Stomach (tissue), 19 donors: ENCODE data around the gene ADGRG7. TPM values are rescaled to one million over a fixed set of nuclear protein-coding genes. Genes with fewer than 3 reads are reported as not detected.

Experiments
- DNase-seq, 2 donors: peaks; one replicate each; pipeline versions ENCODE4 v3.0.0 to v3.0.0-alpha.2; 2013 to 2019
- H3K27ac ChIP-seq, 5 donors: fragments of 200-600 bp in 4 of 5; sonication (generic) in 4 of 5; one replicate each; pipeline ENCODE4 v1.5.1; 2013 to 2019; ENCODE audit warnings: mild to moderate bottlenecking in 1 of 5, moderate library complexity in 1 of 5
- H3K27me3 ChIP-seq, 3 donors: fragments of 200-600 bp; sonication (generic); one replicate each; pipeline ENCODE4 v1.5.1; 2017 to 2019; ENCODE audit warnings: mixed run types in 1 of 3
- H3K36me3 ChIP-seq, 4 donors: fragments of 200-600 bp; sonication (generic); 1 replicate in 3 of 4; 2 replicates in 1 of 4; pipeline ENCODE4 v1.5.1; 2016 to 2019
- H3K4me1 ChIP-seq, 4 donors: fragments of 200-600 bp; sonication (generic); one replicate each; pipeline ENCODE4 v1.5.1; 2016 to 2019
- H3K4me3 ChIP-seq, 4 donors: fragments of 200-600 bp; sonication (generic) in 3 of 4; one replicate each; pipeline ENCODE4 v1.5.1; 2016 to 2019; ENCODE audit warnings: mild to moderate bottlenecking in 1 of 4
- H3K9me3 ChIP-seq, 4 donors: fragments of 200-600 bp; sonication (generic); one replicate each; pipeline ENCODE4 v1.5.1; 2016 to 2019
- EP300 ChIP-seq: sonication (generic); formaldehyde crosslinking; IDR thresholded peaks from one replicate; pipeline ENCODE4 v1.6.1; 2017; ENCODE audit warnings: antibody characterized with exemption
- POLR2A ChIP-seq, 4 donors: fragments of 450-650 bp; IDR thresholded peaks; one replicate each; pipeline ENCODE4 v1.6.1; 2016; ENCODE audit warnings: antibody characterized with exemption in 4 of 4, control low read depth in 2 of 4, mild to moderate bottlenecking in 1 of 4, moderate library complexity in 1 of 4
- POLR2AphosphoS5 ChIP-seq, 3 donors: sonication (generic); formaldehyde crosslinking; IDR thresholded peaks; one replicate each; pipeline ENCODE4 v1.6.1; 2016; ENCODE audit warnings: antibody characterized with exemption in 3 of 3
- WGBS, 5 donors: extraction: QIAGEN DNeasy Blood & Tissue Kit in 3 of 5; methylation state at CpG; one replicate each; pipeline versions ENCODE4 v1.1.5 to v1.1.7; 2013 to 2018; 5-methylcytosine and 5-hydroxymethylcytosine counted together
- intact Hi-C: fragments of 100-400 bp; cut with DNase I; formaldehyde crosslinking; loops from one replicate; pipeline ENCODE4 v1.15.1; 2023; ENCODE audit warnings: low total_unique reads
- long read RNA-seq, 10 donors: transcript quantifications; one replicate each; lab custom pipeline, GENCODE V29; 2026
- polyA plus RNA-seq, 3 donors: library from polyadenylated mRNA; stranded (reverse); fragments of 200-250 nt; gene quantifications; one replicate each; pipeline ENCODE4 v1.2.3, GENCODE V29; 2013
- total RNA-seq, 5 donors: library from RNA; depleted of rRNA; stranded (reverse); fragments of >200 nt; gene quantifications; one replicate each; pipeline versions ENCODE4 v1.1.0 to v1.2.3, GENCODE V29; 2014 to 2016
- TF ChIP-seq, protein P1 (sequence below), 7 experiments: fragments of 450-650 bp in 4 of 7; fragments of 200-600 bp in 3 of 7; sonication (generic) in 3 of 7; IDR thresholded peaks; one replicate each; pipeline ENCODE4 v1.5.1; 2016 to 2019; ENCODE audit warnings: antibody characterized with exemption in 7 of 7, control low read depth in 2 of 7, mild to moderate bottlenecking in 1 of 7
- donor health status: healthy with polysubstance abuse.
- donor health status: Bipolar disorder and iron deficiency.
- donor health status: healthy.

Gene ADGRG7
- total RNA-seq (1 to 10 TPM in 1 of 5 donors, not detected in 4; 5.1 TPM), polyA plus RNA-seq (not detected)
- long read RNA-seq, donor 1, result 0 reads
- long read RNA-seq, donor 2, result 0 reads
- long read RNA-seq, donor 3, result 0 reads
- long read RNA-seq, donor 4, result 0 reads
- long read RNA-seq, donor 5, result 0 reads
- long read RNA-seq, donor 6, result 0 reads
- long read RNA-seq, donor 7, partial matches to known transcripts, result 0 of 1 reads
- long read RNA-seq, donor 7, other reads (novel, unspliced or antisense), result 0 of 1 reads
- long read RNA-seq, donor 8, result 0 reads
- long read RNA-seq, donor 9, result 0 reads
- long read RNA-seq, donor 10, partial matches to known transcripts, result 0 of 1 reads
- long read RNA-seq, donor 10, other reads (novel, unspliced or antisense), result 0 of 1 reads

- 45 to 85% (median 61%) methylated on average over 2 of the region's 2 CpGs for WGBS, 5 donors
- H3K27ac ChIP-seq, result no peak within 1 kb of the TSS
- no peaks in the 10 kb centered on the region for H3K36me3 ChIP-seq
- no peak within 1 kb of the TSS for H3K4me3 ChIP-seq
- TF ChIP-seq POLR2AphosphoS5 (IDR thresholded peaks at IDR 0.05) (no peak), EP300 (no peak), POLR2A (IDR thresholded peaks at IDR 0.05) (no peak)
- TF ChIP-seq, protein P1, sequence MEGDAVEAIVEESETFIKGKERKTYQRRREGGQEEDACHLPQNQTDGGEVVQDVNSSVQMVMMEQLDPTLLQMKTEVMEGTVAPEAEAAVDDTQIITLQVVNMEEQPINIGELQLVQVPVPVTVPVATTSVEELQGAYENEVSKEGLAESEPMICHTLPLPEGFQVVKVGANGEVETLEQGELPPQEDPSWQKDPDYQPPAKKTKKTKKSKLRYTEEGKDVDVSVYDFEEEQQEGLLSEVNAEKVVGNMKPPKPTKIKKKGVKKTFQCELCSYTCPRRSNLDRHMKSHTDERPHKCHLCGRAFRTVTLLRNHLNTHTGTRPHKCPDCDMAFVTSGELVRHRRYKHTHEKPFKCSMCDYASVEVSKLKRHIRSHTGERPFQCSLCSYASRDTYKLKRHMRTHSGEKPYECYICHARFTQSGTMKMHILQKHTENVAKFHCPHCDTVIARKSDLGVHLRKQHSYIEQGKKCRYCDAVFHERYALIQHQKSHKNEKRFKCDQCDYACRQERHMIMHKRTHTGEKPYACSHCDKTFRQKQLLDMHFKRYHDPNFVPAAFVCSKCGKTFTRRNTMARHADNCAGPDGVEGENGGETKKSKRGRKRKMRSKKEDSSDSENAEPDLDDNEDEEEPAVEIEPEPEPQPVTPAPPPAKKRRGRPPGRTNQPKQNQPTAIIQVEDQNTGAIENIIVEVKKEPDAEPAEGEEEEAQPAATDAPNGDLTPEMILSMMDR (IDR thresholded peaks at IDR 0.05), result no peak
- H3K4me1 ChIP-seq, result peaks cover 0 to 2% (median 0%) of the 10 kb centered on the region in 4 donors
- intact Hi-C loops, result no loop called here
- no peaks in the 10 kb centered on the region for H3K9me3 ChIP-seq
- DNase-seq, result no peak
- no peaks in the 10 kb centered on the region for H3K27me3 ChIP-seq
Measured at GRCh38 chr3:100609305-100609704, at the start of gene ADGRG7. Gene ADGRG7, plus strand, starts transcription at chr3:100609601. Its CDS starts 256 bp downstream, at chr3:100609857.

DNA sequence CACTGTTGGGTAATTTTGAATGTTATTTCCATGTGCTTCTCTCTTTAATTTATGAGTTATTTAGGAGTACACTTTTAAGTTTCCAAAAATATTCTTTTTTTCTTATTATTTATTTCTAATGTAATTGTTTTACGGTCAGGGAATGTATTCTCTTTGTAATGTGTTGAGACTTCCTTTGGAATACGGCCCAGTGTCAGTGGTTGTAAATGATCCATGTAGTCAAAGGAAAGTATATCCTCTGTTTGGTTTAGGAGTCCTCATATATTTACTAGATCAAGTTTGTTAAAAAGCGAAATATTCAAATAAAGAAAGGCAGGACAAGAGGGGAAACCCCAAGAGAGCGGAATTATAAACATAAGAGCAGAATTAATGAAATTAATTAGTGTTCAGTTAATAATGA, 49.0 kb upstream of the ADGRG7 start:
- no peak overlapping the region for H3K27ac ChIP-seq
- no peaks in the 10 kb centered on the region for H3K27me3 ChIP-seq
- DNase-seq, result no peak
- no peaks in the 10 kb centered on the region for H3K36me3 ChIP-seq
- H3K4me1 ChIP-seq, result peaks cover 0 to 14% (median 6%) of the 10 kb centered on the region in 4 donors
- no peak for TF ChIP-seq POLR2AphosphoS5 (IDR thresholded peaks at IDR 0.05)
- no peak for TF ChIP-seq POLR2A (IDR thresholded peaks at IDR 0.05)
- no peak for TF ChIP-seq EP300
- TF ChIP-seq, protein P1 (IDR thresholded peaks at IDR 0.05), result no peak
- H3K9me3 ChIP-seq, result no peaks in the 10 kb centered on the region
- no peak overlapping the region for H3K4me3 ChIP-seq
- 76 to 85% (median 79%) methylated on average over 4 of the region's 4 CpGs for WGBS, 5 donors
- intact Hi-C loops, result no loop called here

- intact Hi-C loops, result no loop called here
- 26 to 53% (median 45%) methylated on average over 7 of the region's 7 CpGs for WGBS, 5 donors
- Histone ChIP-seq H3K36me3 (no peaks in the 10 kb centered on the region), H3K4me1 (peaks cover 0 to 13% (median 6%) of the 10 kb centered on the region in 4 donors), H3K4me3 (no peak overlapping the region), H3K27ac (peak overlapping the region in 2 of 5 donors; percentile 47 to 56), H3K27me3 (no peaks in the 10 kb centered on the region), H3K9me3 (no peaks in the 10 kb centered on the region)
- DNase-seq, result no peak
- TF ChIP-seq POLR2AphosphoS5 (IDR thresholded peaks at IDR 0.05) (no peak), POLR2A (IDR thresholded peaks at IDR 0.05) (no peak)
- TF ChIP-seq, protein P1 (IDR thresholded peaks at IDR 0.05), result no peak
Measured at GRCh38 chr3:100561459-100562158, 47.8 kb upstream of the ADGRG7 start.

GRCh38 chr3:100562224-100562857, 47.1 kb upstream of the ADGRG7 start:
- Histone ChIP-seq H3K27ac (peak overlapping the region in 1 of 5 donors; percentile 56), H3K9me3 (no peaks in the 10 kb centered on the region)

More at GRCh38 chr3:100562224-100562857, 47.1 kb upstream of the ADGRG7 start:
- Histone ChIP-seq H3K4me1 (peaks cover 0 to 10% (median 6%) of the 10 kb centered on the region in 4 donors), H3K4me3 (no peak overlapping the region), H3K36me3 (no peaks in the 10 kb centered on the region), H3K27me3 (no peaks in the 10 kb centered on the region)
- WGBS, 5 donors, result 65 to 84% (median 76%) methylated on average over 4 of the region's 4 CpGs
- intact Hi-C loops, result no loop called here
- no peak for DNase-seq
- TF ChIP-seq POLR2A (IDR thresholded peaks at IDR 0.05) (no peak), POLR2AphosphoS5 (IDR thresholded peaks at IDR 0.05) (no peak)
- TF ChIP-seq, protein P1 (IDR thresholded peaks at IDR 0.05), result no peak
